CD4-positive, alpha-beta T cell (primary cell): ENCODE results near the gene PLEKHG4B. TPM values are rescaled to one million over a fixed set of nuclear protein-coding genes. Genes with fewer than 3 reads are reported as not detected.
"Not testable (repeated sequence)": the region's sequence is repeated elsewhere in the genome, so short reads cannot be mapped to it uniquely, and the experiment has no call there.

ENCODE experiments used
- ATAC-seq: fragments of 200-7000 bp; cut with Tn5 transposase; one replicate; pipeline ENCODE4 v1.10.0; 2022; ENCODE audit warnings: mild to moderate bottlenecking; ENCODE audit not compliant: poor library complexity
- CTCF ChIA-PET: fragments of 350-600 bp; sonication (Branson Sonifier 250); formaldehyde crosslinking; loops from one replicate; lab custom pipeline; 2021; ENCODE audit warnings: antibody characterized with exemption, inconsistent platforms; lab: Charles Lee
- POLR2A ChIA-PET: fragments of 350-600 bp; sonication (Branson Sonifier 250); formaldehyde crosslinking; loops from one replicate; lab custom pipeline; 2021; ENCODE audit warnings: antibody characterized with exemption, inconsistent platforms; lab: Charles Lee
- DNase-seq, 14 experiments: peaks; one replicate each; pipeline ENCODE4 v3.0.0-alpha.2; 2013 to 2020; ENCODE audit warnings: mixed read lengths in 2 of 14
- H3K27ac ChIP-seq, 2 donors: one replicate each; pipeline versions ENCODE4 v1.5.1 to v1.7.0; 2013; ENCODE audit warnings: low read length in 2 of 2, low read depth in 1 of 2, mild to moderate bottlenecking in 1 of 2
- H3K27me3 ChIP-seq, 2 experiments: 1 replicate in 1 of 2; 2 replicates in 1 of 2; pipeline versions ENCODE4 v1.6.1 to v1.7.0; 2013; ENCODE audit warnings: low read length in 2 of 2, control low read depth in 1 of 2, mild to moderate bottlenecking in 1 of 2, moderate library complexity in 1 of 2; ENCODE audit not compliant: insufficient read depth in 2 of 2, control insufficient read depth in 1 of 2
- H3K36me3 ChIP-seq: one replicate; pipeline ENCODE4 v1.6.1; 2013; ENCODE audit warnings: low read length, control low read depth; ENCODE audit not compliant: insufficient read depth
- H3K4me1 ChIP-seq: one replicate; pipeline ENCODE4 v1.6.1; 2013; ENCODE audit warnings: low read length, control low read depth; ENCODE audit not compliant: insufficient read depth
- H3K4me3 ChIP-seq: one replicate; pipeline ENCODE4 v1.5.1; 2013; ENCODE audit warnings: mild to moderate bottlenecking, low read length, moderate library complexity
- H3K9me3 ChIP-seq, 2 experiments: 1 replicate in 1 of 2; 2 replicates in 1 of 2; pipeline versions ENCODE4 v1.6.1 to v1.7.0; 2013; ENCODE audit warnings: low read length in 2 of 2, mild to moderate bottlenecking in 2 of 2, control low read depth in 1 of 2, moderate library complexity in 1 of 2; ENCODE audit not compliant: control insufficient read depth in 1 of 2, insufficient read depth in 1 of 2
- H3K27ac Mint-ChIP-seq: one replicate; pipeline ENCODE4 v1.8.0; 2020; ENCODE audit warnings: mixed read lengths
- H3K27me3 Mint-ChIP-seq: one replicate; pipeline ENCODE4 v1.8.0; 2021; ENCODE audit warnings: mixed read lengths
- H3K36me3 Mint-ChIP-seq: one replicate; pipeline ENCODE4 v1.8.0; 2021; ENCODE audit warnings: low read depth, mixed read lengths
- H3K4me1 Mint-ChIP-seq: one replicate; pipeline ENCODE4 v1.8.0; 2021; ENCODE audit warnings: low read depth, mixed read lengths
- H3K4me3 Mint-ChIP-seq: one replicate; pipeline ENCODE4 v1.8.0; 2020; ENCODE audit warnings: mild to moderate bottlenecking, mixed read lengths
- H3K9me3 Mint-ChIP-seq: one replicate; pipeline ENCODE4 v1.8.0; 2020; ENCODE audit warnings: mixed read lengths
- CTCF ChIP-seq: fragments of 200-600 bp; IDR thresholded peaks from one replicate; pipeline ENCODE4 v1.8.0; 2022; ENCODE audit warnings: antibody characterized with exemption, mild to moderate bottlenecking
- intact Hi-C, 2 experiments: fragments of 100-400 bp; cut with DNase I in 1 of 2; cut with micrococcal nuclease in 1 of 2; formaldehyde crosslinking; loops; one replicate each; pipeline versions ENCODE4 v1.15.1 to v1.9.0; 2023 to 2025; cut with DNase I, micrococcal nuclease
- total RNA-seq, 174 experiments: library from RNA in 2 of 174; stranded (reverse) in 2 of 174; gene quantifications; one replicate each; pipeline ENCODE4 v1.2.3 and lab custom pipeline; 2021 to 2026

The PLEKHG4B gene
- total RNA-seq, 2 experiments from 2014 or later: 0.17 to 0.36 TPM

DNA sequence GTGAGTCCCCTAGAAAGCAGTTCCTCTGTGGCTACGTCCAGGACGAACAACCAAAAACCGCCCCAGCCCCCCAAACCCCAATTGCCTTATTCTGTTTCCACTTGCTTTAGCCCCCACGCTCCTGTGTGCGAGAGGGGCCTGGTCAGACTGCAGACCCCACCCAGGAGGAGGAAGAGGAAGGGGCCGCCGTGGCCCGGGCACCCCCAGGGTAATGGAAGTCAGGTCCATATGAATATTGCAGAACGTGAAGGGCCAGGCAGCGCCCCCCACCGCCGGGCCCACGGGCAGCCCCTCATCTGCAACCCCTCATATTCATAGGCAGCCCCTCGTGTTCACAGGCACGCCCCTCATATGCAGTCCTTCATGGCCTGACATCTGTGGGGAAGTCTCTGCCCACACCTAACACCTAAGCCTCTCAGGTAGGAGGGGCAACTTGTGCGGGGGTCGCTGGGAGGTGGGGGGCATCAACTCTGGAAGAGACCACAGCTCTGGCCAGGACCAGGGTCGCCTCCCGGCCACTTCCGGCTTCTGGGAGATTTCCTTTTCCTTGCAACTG lies 37.7 kb upstream of the PLEKHG4B start:
- Histone ChIP-seq H3K27me3 (peaks cover 37 to 39% of the 10 kb centered on the region in 2 experiments), H3K4me3 (peak overlapping the region; percentile 25), H3K4me1 (peaks cover 12% of the 10 kb centered on the region), H3K9me3 (peaks cover 0 to 49% of the 10 kb centered on the region in 2 experiments), H3K36me3 (no peaks in the 10 kb centered on the region), H3K27ac (no peak overlapping the region)
- H3K9me3 Mint-ChIP-seq: peaks cover 5% of the 10 kb centered on the region
- no peak for TF ChIP-seq CTCF
- ChIA-PET CTCF (no interaction called here), POLR2A (no interaction called here)
- peak overlapping the region; percentile 65 for H3K4me3 Mint-ChIP-seq
- ATAC-seq: no peak
- no peak for DNase-seq
- peaks cover 42% of the 10 kb centered on the region for H3K27me3 Mint-ChIP-seq
- intact Hi-C loops: no loop called here
- no peaks in the 10 kb centered on the region for H3K36me3 Mint-ChIP-seq
- H3K4me1 Mint-ChIP-seq: no peaks in the 10 kb centered on the region
- no peak overlapping the region for H3K27ac Mint-ChIP-seq

DNA sequence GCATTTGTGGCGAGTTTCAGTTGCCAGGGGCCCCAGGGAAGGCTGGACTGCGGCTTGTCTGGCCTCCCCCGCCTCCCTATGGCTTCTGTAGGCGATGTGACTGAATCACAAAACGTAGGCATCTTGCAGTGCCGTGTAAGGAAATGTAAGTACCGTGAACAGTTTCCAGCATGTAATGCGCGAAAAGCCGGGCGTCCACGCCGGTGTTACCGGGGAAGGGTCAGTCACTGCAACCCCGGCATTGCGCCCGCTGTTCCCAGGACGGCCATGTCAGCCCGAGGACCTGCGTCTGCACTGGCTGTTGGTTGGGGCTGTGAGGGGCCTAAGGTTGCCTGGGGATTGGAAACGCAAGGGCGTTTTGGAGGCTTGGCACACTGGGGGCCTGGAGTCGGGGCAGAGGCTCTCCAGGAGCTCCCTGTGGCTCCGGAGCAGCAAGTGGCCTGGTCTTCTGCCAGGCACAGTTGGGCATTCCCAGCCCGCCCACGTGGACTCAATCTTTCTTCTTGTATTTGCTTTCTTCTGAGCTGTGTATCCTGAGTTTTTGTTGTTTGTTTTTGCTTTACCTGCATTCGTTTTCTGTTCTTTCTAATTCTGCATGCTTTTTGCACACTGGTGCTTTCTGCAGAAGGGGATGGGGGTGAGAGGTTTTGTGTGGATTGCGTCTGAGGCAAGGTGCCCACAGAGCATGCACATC lies 36.9 kb upstream of the PLEKHG4B start:
- Mint-ChIP-seq H3K27ac (no peak overlapping the region), H3K27me3 (peaks cover 45% of the 10 kb centered on the region), H3K36me3 (no peaks in the 10 kb centered on the region), H3K4me1 (no peaks in the 10 kb centered on the region), H3K4me3 (peak overlapping the region; percentile 54), H3K9me3 (peaks cover 5% of the 10 kb centered on the region)
- intact Hi-C loops: no loop called here
- H3K36me3 ChIP-seq: no peaks in the 10 kb centered on the region
- H3K4me1 ChIP-seq: peaks cover 12% of the 10 kb centered on the region
- no peak for DNase-seq
- H3K9me3 ChIP-seq: peaks cover 0 to 46% of the 10 kb centered on the region in 2 experiments
- ChIA-PET CTCF (no interaction called here), POLR2A (no interaction called here)
- no peak for TF ChIP-seq CTCF
- H3K27me3 ChIP-seq: peaks cover 37 to 39% of the 10 kb centered on the region in 2 experiments
- no peak overlapping the region for H3K27ac ChIP-seq
- no peak overlapping the region for H3K4me3 ChIP-seq
- ATAC-seq: no peak

- CTCF ChIA-PET: no interaction called here
- H3K9me3 Mint-ChIP-seq: peaks cover 2% of the 10 kb centered on the region
- H3K27me3 ChIP-seq: peaks cover 35 to 36% of the 10 kb centered on the region in 2 experiments
- ATAC-seq: no peak
- H3K36me3 ChIP-seq: no peaks in the 10 kb centered on the region
- no peak overlapping the region for H3K27ac Mint-ChIP-seq
- peaks cover 0 to 29% of the 10 kb centered on the region in 2 experiments for H3K9me3 ChIP-seq
- no peak overlapping the region for H3K27ac ChIP-seq
- H3K36me3 Mint-ChIP-seq: no peaks in the 10 kb centered on the region
- peak in 1 of 14 experiments; percentile 34 for DNase-seq
- TF ChIP-seq CTCF: no peak
- POLR2A ChIA-PET: no interaction called here
- H3K4me3 ChIP-seq: no peak overlapping the region
- intact Hi-C loops: no loop called here
- H3K4me1 Mint-ChIP-seq: no peaks in the 10 kb centered on the region
- no peak overlapping the region for H3K4me3 Mint-ChIP-seq
- peaks cover 48% of the 10 kb centered on the region for H3K27me3 Mint-ChIP-seq
- H3K4me1 ChIP-seq: peaks cover 12% of the 10 kb centered on the region
Measured at GRCh38 chr5:56561-57290, 35.2 kb upstream of the PLEKHG4B start.

GRCh38 chr5:60250-60649 lies 31.7 kb upstream of the PLEKHG4B start:
- ATAC-seq, H3K27ac Mint-ChIP-seq, H3K27ac ChIP-seq, CTCF ChIA-PET, H3K4me1 ChIP-seq, H3K4me3 Mint-ChIP-seq, H3K4me1 Mint-ChIP-seq, H3K36me3 Mint-ChIP-seq, intact Hi-C loops, H3K4me3 ChIP-seq, POLR2A ChIA-PET, H3K9me3 Mint-ChIP-seq, H3K27me3 ChIP-seq, DNase-seq, H3K36me3 ChIP-seq, H3K9me3 ChIP-seq: not testable (repeated sequence)
- peaks cover 58% of the 10 kb centered on the region for H3K27me3 Mint-ChIP-seq
